ENCODE data around the gene PRKAA1. TPM values are rescaled to one million over a fixed set of nuclear protein-coding genes. Genes with fewer than 3 reads are reported as not detected.
A peak's percentile ranks its signal among the peaks of the same experiment; 100 is the strongest.
"Not testable (repeated sequence)": the region's sequence is repeated elsewhere in the genome, so short reads cannot be mapped to it uniquely, and the experiment has no call there.

Gene PRKAA1
- total RNA-seq, 4 donors from 2014 or later, result 67.1 to 120 (median 92.8) TPM

- DNase-seq (ENCODE audit: low spot score), result no peak
- TF ChIP-seq CTCF (IDR thresholded peaks at IDR 0.05), result no peak
- ATAC-seq (ENCODE audit: low FRiP score), result no peak
These were observed 59.7 kb downstream of the PRKAA1 start for GRCh38 chr5:40738502-40738901.

GRCh38 chr5:40736103-40736875 is 61.9 kb downstream of the PRKAA1 start:
- peak in 1 of 3 donors; percentile 31 for TF ChIP-seq CTCF (IDR thresholded peaks at IDR 0.05)
- ATAC-seq (ENCODE audit: low FRiP score) (no peak), DNase-seq (ENCODE audit: low spot score) (no peak)

- DNase-seq (ENCODE audit: low spot score) (no peak), ATAC-seq (ENCODE audit: low FRiP score) (no peak)
- TF ChIP-seq CTCF (IDR thresholded peaks at IDR 0.05), result no peak
These were observed 62.6 kb downstream of the PRKAA1 start for GRCh38 chr5:40735609-40736008.

GRCh38 chr5:40734986-40735385 is 63.2 kb downstream of the PRKAA1 start:
- ATAC-seq (ENCODE audit: low FRiP score), result no peak
- DNase-seq (ENCODE audit: low spot score), result no peak
- no peak for TF ChIP-seq CTCF (IDR thresholded peaks at IDR 0.05)

- no peak for DNase-seq (ENCODE audit: low spot score)
- no peak for TF ChIP-seq CTCF (IDR thresholded peaks at IDR 0.05)
- ATAC-seq (ENCODE audit: low FRiP score), result no peak
These were observed 64.2 kb downstream of the PRKAA1 start for GRCh38 chr5:40733879-40734563.

GRCh38 chr5:40733434-40733833 is 64.7 kb downstream of the PRKAA1 start:
- no peak for TF ChIP-seq CTCF (IDR thresholded peaks at IDR 0.05)
- DNase-seq (ENCODE audit: low spot score) (no peak), ATAC-seq (ENCODE audit: low FRiP score) (no peak)

GRCh38 chr5:40722497-40722911 is 75.7 kb downstream of the PRKAA1 start:
- not testable (repeated sequence) for ATAC-seq (ENCODE audit: low FRiP score); DNase-seq (ENCODE audit: low spot score)
